A549 (cell line): ENCODE measurements around the gene LYPLAL1.

Source experiments
- CEBPB ChIP-seq, 2 experiments: fragments of >200 bp in 1 of 2; sonication (Bioruptor Twin) in 1 of 2; formaldehyde crosslinking in 1 of 2; IDR thresholded peaks; 2 replicates each; pipeline ENCODE4 v1.6.1; 2012 to 2016
- CTCF ChIP-seq: fragments of >200 bp; sonication (Bioruptor Twin); formaldehyde crosslinking; IDR thresholded peaks from 3 replicates; pipeline ENCODE4 v1.5.1; 2016
- ELK1 ChIP-seq: fragments of 150-350 bp; IDR thresholded peaks from 2 replicates; pipeline ENCODE4 v1.6.1; 2014; ENCODE audit warnings: low read depth, mild to moderate bottlenecking, low read length
- MAFK ChIP-seq: fragments of 450-650 bp; IDR thresholded peaks from 2 replicates; pipeline ENCODE4 v1.6.1; 2014; ENCODE audit not compliant: partially characterized antibody
- MAX ChIP-seq: IDR thresholded peaks from 2 replicates; pipeline ENCODE4 v1.6.1; 2012
- SMC3 ChIP-seq: fragments of >200 bp; sonication (Bioruptor Twin); formaldehyde crosslinking; IDR thresholded peaks from 3 replicates; pipeline ENCODE4 v1.6.1; 2018; ENCODE audit warnings: inconsistent platforms
- ZFP36 ChIP-seq: fragments of 450-650 bp; IDR thresholded peaks from 2 replicates; pipeline ENCODE4 v1.6.1; 2014; ENCODE audit warnings: borderline replicate concordance; ENCODE audit not compliant: partially characterized antibody

- TF ChIP-seq ZFP36 = no peak
- no peak for TF ChIP-seq SMC3
- TF ChIP-seq CTCF = no peak
- TF ChIP-seq MAX = no peak
- TF ChIP-seq CEBPB (IDR thresholded peaks at IDR 0.05) = peak in 1 of 2 experiments; percentile 37; a peak in 1 of 4 replicates
- no peak for TF ChIP-seq MAFK
- TF ChIP-seq ELK1 = no peak
Measured at GRCh38 chr1:219210067-219210466, 36.4 kb downstream of the LYPLAL1 start.
